T1000 (cell line): ENCODE data around the gene DSN1.

Experiments
- DNase-seq: peaks from one replicate; lab custom pipeline; 2025; ENCODE audit warnings: mixed read lengths; lab: John Stamatoyannopoulos, UW

Gene DSN1

GRCh38 chr20:36754656-36755222, 18.8 kb downstream of the DSN1 start:
- DNase-seq = peak; percentile 33

GRCh38 chr20:36752582-36752981, 21.0 kb downstream of the DSN1 start:
- no peak for DNase-seq

- DNase-seq = peak; percentile 88
Observed at GRCh38 chr20:36745927-36746659, 27.5 kb downstream of the DSN1 start, which contains the start of gene NDRG3. TSS of gene NDRG3 (minus strand) at chr20:36746090. CDS start at chr20:36721735, 24,355 bp downstream.

- no peak for DNase-seq
Observed at GRCh38 chr20:36745234-36745926, 28.2 kb downstream of the DSN1 start.

- peak; percentile 6 for DNase-seq
Observed at GRCh38 chr20:36744764-36745191, 28.8 kb downstream of the DSN1 start.

- DNase-seq = no peak
Observed at GRCh38 chr20:36744243-36744642, 29.3 kb downstream of the DSN1 start.

GRCh38 chr20:36742558-36742957, 31.0 kb downstream of the DSN1 start:
- no peak for DNase-seq

- DNase-seq = no peak
Observed at GRCh38 chr20:36741072-36741471, 32.5 kb downstream of the DSN1 start.

- DNase-seq = no peak
Observed at GRCh38 chr20:36737183-36737499, 36.4 kb downstream of the DSN1 start.

- no peak for DNase-seq
Observed at GRCh38 chr20:36736451-36737182, 36.9 kb downstream of the DSN1 start.

GRCh38 chr20:36732456-36732855, 41.1 kb downstream of the DSN1 start:
- no peak for DNase-seq

GRCh38 chr20:36728986-36729385, 44.6 kb downstream of the DSN1 start:
- DNase-seq = no peak

- DNase-seq = no peak
Observed at GRCh38 chr20:36726168-36726567, 47.4 kb downstream of the DSN1 start.

GRCh38 chr20:36720510-36720909, 53.1 kb downstream of the DSN1 start:
- DNase-seq = no peak

GRCh38 chr20:36717657-36718056, 55.9 kb downstream of the DSN1 start:
- no peak for DNase-seq

- no peak for DNase-seq
Observed at GRCh38 chr20:36717021-36717420, 56.5 kb downstream of the DSN1 start.

GRCh38 chr20:36712775-36713174, 60.8 kb downstream of the DSN1 start:
- no peak for DNase-seq

- no peak for DNase-seq
Observed at GRCh38 chr20:36709126-36709525, 64.4 kb downstream of the DSN1 start.

GRCh38 chr20:36703530-36703929, 70.0 kb downstream of the DSN1 start:
- DNase-seq = no peak
